Regular cardiac myocyte (primary cell): Measurements from ENCODE around the gene ZNF737. TPM values are rescaled to one million over a fixed set of nuclear protein-coding genes. Genes with fewer than 3 reads are reported as not detected.

Experiments
- total RNA-seq: library from RNA; depleted of rRNA; stranded (reverse); fragments of >200 nt; gene quantifications from 2 replicates; pipeline ENCODE4 v1.2.3, GENCODE V29; 2014

The ZNF737 gene
- 8.2 and 20.6 TPM in 2 replicates for total RNA-seq

DNA sequence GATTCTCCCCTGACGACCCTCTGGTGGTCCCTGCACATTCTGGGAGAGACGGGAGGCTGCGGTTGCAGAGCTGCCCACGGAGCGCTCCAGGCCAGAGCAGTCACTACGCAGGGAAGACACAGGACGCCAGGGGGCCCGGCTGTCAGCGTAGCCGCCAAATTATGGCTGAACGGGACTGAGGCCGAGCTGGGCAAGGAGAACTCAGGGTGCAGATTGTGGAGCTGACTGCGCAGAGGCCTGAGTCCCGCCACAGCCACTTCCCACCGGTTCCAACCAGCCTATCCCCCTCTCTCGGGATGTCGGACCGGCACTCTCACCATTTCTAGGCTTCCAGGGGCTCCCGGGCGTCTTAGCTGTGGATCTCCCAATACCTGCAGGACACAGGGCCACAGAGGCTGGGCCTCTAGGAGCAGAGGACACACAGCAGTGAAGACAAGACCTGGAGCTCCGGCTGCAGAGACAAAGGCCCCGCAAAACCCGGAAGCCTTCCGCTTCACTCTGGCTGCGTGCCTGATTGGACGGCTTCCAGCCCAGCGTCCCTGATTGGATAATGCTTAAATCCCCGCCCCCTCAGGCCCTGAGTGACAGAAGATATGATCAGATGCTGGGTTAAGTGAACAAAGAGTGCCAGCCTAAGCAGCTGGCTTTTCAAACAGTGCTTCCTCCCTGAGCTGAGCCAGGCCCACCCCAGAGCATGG is at the start of gene ZNF737:
Gene ZNF737 (minus strand): TSS at position 461 of the 698 bp plus-strand sequence. CDS start 141 bp downstream, at position 320.

Other genes with a start within 250 kb of the ZNF737 start
- 19.7 and 24.5 TPM in 2 replicates for gene ZNF626, start 95.8 kb upstream of the ZNF737 start, total RNA-seq
- 1.4 and 2.3 TPM in 2 replicates for gene ZNF66, start 210.5 kb upstream of the ZNF737 start, total RNA-seq